MCF 10A (cell line): Measurements from ENCODE around the gene KRTAP9-3. TPM values are rescaled to one million over a fixed set of nuclear protein-coding genes. Genes with fewer than 3 reads are reported as not detected.
"Not testable (repeated sequence)": the region's sequence is repeated elsewhere in the genome, so short reads cannot be mapped to it uniquely, and the experiment has no call there.

Source experiments
- BruUV-seq: library from RNA; stranded (reverse); fragments of 400-500 nt; replicated peaks from 2 replicates; lab custom pipeline; 2021; lab: Mats Ljungman, UMichigan
- CTCF ChIA-PET: fragments of 300-600 bp; sonication (Branson Sonifier 250); formaldehyde crosslinking; extraction: SDS; loops from one replicate; lab custom pipeline; 2021; ENCODE audit warnings: antibody characterized with exemption, inconsistent platforms; lab: Yijun Ruan, JAX
- POLR2A ChIA-PET: fragments of 300-600, 350-650 bp; sonication (Branson Sonifier 250); formaldehyde crosslinking; extraction: SDS; loops from one replicate; lab custom pipeline; 2020; ENCODE audit warnings: antibody characterized with exemption, inconsistent platforms; lab: Yijun Ruan, JAX
- DNase-seq: peaks from one replicate; pipeline ENCODE4 v3.0.0-alpha.2; 2018; ENCODE audit not compliant: unreplicated experiment
- H3K27ac Mint-ChIP-seq: one replicate; pipeline ENCODE4 v1.8.0; 2022; ENCODE audit warnings: mild to moderate bottlenecking, low read depth, mixed read lengths; ENCODE audit not compliant: unreplicated experiment
- H3K27me3 Mint-ChIP-seq: one replicate; pipeline ENCODE4 v1.8.0; 2022; ENCODE audit warnings: mixed read lengths; ENCODE audit not compliant: insufficient read depth, unreplicated experiment
- H3K36me3 Mint-ChIP-seq: one replicate; pipeline ENCODE4 v1.8.0; 2022; ENCODE audit warnings: mild to moderate bottlenecking, moderate library complexity, mixed read lengths; ENCODE audit not compliant: insufficient read depth, unreplicated experiment
- H3K4me1 Mint-ChIP-seq: one replicate; pipeline ENCODE4 v1.8.0; 2022; ENCODE audit warnings: mixed read lengths; ENCODE audit not compliant: insufficient read depth, unreplicated experiment
- H3K4me3 Mint-ChIP-seq: one replicate; pipeline ENCODE4 v1.8.0; 2022; ENCODE audit warnings: mild to moderate bottlenecking, moderate library complexity, mixed read lengths; ENCODE audit not compliant: unreplicated experiment
- H3K9me3 Mint-ChIP-seq: one replicate; pipeline ENCODE4 v1.8.0; 2022; ENCODE audit warnings: mixed read lengths; ENCODE audit not compliant: unreplicated experiment
- intact Hi-C: fragments of 100-400 bp; cut with micrococcal nuclease; formaldehyde crosslinking; loops from 2 replicates; pipeline ENCODE4 v1.14.1; 2022
- total RNA-seq: library from RNA; stranded (reverse); gene quantifications from 2 replicates; pipeline ENCODE4 v1.2.3, GENCODE V29; 2022
- TF ChIP-seq, protein P1 (sequence below): fragments of 200-600 bp; IDR thresholded peaks from one replicate; pipeline ENCODE4 v1.8.0; 2022; ENCODE audit warnings: antibody characterized with exemption, mild to moderate bottlenecking; ENCODE audit not compliant: unreplicated experiment

KRTAP9-3 gene
- total RNA-seq, 1 experiment from 2014 or later: not detected

DNA sequence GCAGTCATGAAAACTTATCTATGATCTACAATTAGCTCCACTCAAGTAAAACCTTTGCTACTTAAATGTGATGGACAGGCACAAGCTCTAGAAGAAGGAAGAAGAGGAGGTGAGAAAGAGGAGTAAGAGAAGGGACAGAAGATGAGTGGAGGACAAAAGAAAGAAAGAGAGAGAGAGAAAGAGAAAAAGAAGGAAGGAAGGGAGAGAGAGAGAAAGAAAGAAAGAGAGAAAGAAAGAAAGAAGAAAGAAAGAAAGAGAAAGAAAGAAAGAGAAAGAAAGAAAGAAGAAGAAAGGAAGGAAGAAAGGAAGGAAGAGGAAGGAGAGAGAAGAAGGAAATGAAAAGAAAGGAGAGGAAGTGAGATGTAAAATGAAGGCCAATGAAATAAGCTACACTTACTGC, 2.2 kb upstream of the KRTAP9-3 start:
- no TSS peak for BruUV-seq
- ChIA-PET CTCF (no interaction called here), POLR2A (interaction anchor here (0.5 kb wide), 1 partner anchor 596 kb away, joined by 4 read pairs; no protein-coding TSS in a partner anchor)
- Mint-ChIP-seq H3K9me3 (no peaks in the 10 kb centered on the region), H3K27ac (no peak overlapping the region), H3K36me3 (no peaks in the 10 kb centered on the region), H3K4me1 (no peaks in the 10 kb centered on the region), H3K4me3 (no peak overlapping the region), H3K27me3 (peaks cover 64% of the 10 kb centered on the region)
- TF ChIP-seq, protein P1, sequence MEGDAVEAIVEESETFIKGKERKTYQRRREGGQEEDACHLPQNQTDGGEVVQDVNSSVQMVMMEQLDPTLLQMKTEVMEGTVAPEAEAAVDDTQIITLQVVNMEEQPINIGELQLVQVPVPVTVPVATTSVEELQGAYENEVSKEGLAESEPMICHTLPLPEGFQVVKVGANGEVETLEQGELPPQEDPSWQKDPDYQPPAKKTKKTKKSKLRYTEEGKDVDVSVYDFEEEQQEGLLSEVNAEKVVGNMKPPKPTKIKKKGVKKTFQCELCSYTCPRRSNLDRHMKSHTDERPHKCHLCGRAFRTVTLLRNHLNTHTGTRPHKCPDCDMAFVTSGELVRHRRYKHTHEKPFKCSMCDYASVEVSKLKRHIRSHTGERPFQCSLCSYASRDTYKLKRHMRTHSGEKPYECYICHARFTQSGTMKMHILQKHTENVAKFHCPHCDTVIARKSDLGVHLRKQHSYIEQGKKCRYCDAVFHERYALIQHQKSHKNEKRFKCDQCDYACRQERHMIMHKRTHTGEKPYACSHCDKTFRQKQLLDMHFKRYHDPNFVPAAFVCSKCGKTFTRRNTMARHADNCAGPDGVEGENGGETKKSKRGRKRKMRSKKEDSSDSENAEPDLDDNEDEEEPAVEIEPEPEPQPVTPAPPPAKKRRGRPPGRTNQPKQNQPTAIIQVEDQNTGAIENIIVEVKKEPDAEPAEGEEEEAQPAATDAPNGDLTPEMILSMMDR: no peak
- intact Hi-C loops: no loop called here
- no peak for DNase-seq

DNA sequence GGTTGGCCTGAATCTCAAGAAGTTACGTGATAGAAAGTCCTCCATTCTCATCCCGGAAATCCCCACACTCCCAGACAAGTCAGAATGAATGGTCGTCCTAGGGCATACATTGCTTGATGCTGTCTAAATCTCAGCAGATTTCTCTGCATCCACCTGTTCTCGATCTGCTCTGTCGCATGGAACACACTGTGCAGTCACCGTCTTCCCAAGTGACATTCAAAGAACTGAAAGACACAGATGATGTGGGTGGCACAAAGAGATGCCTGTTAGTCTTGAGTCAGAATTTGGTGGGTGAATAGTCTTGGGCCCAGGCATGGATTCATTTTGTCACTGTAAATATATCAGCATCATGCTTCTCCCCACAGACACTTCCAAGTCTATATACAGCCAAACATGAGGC, 518 bp upstream of the KRTAP9-3 start:
- no peaks in the 10 kb centered on the region for H3K9me3 Mint-ChIP-seq
- ChIA-PET POLR2A (no interaction called here), CTCF (no interaction called here)
- peaks cover 77% of the 10 kb centered on the region for H3K27me3 Mint-ChIP-seq
- TF ChIP-seq, protein P1: no peak
- H3K4me1 Mint-ChIP-seq: no peaks in the 10 kb centered on the region
- no peak for DNase-seq
- H3K27ac Mint-ChIP-seq: no peak overlapping the region
- intact Hi-C loops: no loop called here
- H3K4me3 Mint-ChIP-seq: no peak overlapping the region
- H3K36me3 Mint-ChIP-seq: no peaks in the 10 kb centered on the region
- BruUV-seq: no TSS peak

DNA sequence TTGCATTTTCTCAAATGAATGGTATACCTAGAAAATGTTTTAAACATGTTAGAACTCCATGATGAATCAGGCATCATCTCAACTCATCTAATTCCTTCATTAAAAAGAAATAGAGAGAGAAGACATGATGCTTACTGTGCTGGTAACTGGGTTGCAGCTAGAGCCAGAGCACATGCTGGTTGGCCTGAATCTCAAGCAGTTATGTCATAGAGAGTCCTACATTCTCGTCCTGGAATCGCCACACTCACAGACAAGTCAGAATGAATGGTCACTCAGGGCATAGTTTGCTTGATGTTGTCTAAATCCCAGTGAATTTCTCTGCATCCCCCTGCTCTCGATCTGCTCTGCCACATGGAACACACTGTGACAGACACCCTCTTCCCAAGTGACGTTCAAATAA, 4.9 kb downstream of the KRTAP9-3 start:
- peaks cover 68% of the 10 kb centered on the region for H3K27me3 Mint-ChIP-seq
- CTCF ChIA-PET, H3K9me3 Mint-ChIP-seq, BruUV-seq, H3K4me1 Mint-ChIP-seq, DNase-seq, intact Hi-C loops, H3K27ac Mint-ChIP-seq, H3K4me3 Mint-ChIP-seq, POLR2A ChIA-PET, H3K36me3 Mint-ChIP-seq: not testable (repeated sequence)

DNA sequence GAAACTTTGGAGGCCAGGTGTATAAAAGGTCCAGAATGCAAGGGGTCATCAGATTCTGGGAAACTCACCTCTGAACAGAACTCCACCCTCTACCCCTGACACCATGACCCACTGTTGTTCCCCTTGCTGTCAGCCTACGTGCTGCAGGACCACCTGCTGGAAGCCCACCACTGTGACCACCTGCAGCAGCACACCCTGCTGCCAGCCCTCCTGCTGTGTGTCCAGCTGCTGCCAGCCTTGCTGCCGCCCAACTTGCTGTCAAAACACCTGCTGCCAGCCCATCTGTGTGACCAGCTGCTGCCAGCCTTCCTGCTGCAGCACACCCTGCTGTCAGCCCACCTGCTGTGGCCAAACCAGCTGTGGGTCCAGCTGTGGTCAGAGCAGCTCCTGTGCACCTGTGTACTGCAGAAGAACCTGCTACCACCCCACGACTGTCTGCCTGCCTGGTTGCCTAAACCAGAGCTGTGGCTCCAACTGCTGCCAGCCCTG, 5.7 kb downstream of the KRTAP9-3 start, which contains the start of gene KRTAP9-8:
Gene KRTAP9-8 (plus strand): TSS at position 51 of the 489 bp plus-strand sequence. CDS start 53 bp downstream, at position 104.
- H3K27me3 Mint-ChIP-seq: peaks cover 67% of the 10 kb centered on the region
- H3K4me1 Mint-ChIP-seq, H3K9me3 Mint-ChIP-seq, intact Hi-C loops, H3K27ac Mint-ChIP-seq, CTCF ChIA-PET, DNase-seq, BruUV-seq, H3K4me3 Mint-ChIP-seq, H3K36me3 Mint-ChIP-seq: not testable (repeated sequence)
- POLR2A ChIA-PET: interaction anchor here (0.7 kb wide), 1 partner anchor 221 kb away, joined by 3 read pairs; no protein-coding TSS in a partner anchor

DNA sequence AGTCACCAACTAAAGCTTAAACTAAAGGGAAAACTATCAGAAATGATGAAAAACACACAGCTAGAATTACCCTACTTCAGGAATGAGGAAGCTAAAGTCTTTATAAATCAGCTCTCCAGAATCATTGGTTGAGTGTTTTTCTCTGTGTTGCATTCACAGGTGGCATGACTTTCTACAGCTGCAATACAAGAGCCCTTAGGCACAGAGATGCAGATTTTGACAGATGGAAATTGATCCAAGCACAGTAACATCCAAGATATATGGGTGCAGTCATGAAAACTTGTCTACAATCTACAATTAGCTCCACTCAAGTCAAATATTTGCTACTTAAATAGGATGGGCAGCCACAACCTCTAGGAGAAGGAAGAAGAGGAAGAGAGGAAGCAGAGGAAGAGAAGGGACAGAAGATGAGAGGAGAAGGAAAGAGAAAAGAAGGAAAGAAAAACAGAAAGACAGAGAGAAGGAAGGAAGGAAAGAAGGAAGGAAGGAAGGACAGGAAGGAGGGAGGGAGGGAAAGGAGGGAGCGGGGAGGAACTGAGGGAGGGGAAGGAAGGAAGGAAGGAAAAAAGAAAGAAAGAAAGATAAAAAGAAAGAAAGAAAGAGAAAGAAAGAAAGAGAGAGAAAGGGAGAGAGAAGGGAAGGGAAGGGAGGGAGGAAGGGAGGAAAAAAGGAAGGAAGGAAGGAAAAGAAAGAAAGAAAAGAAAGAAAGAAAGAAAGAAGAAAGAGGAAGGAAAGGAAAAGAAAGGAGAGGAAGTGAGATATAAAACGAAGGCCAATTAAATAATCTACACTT, 14.9 kb downstream of the KRTAP9-3 start:
- H3K27me3 Mint-ChIP-seq: peaks cover 70% of the 10 kb centered on the region
- H3K36me3 Mint-ChIP-seq, H3K27ac Mint-ChIP-seq, POLR2A ChIA-PET, BruUV-seq, H3K4me3 Mint-ChIP-seq, intact Hi-C loops, H3K4me1 Mint-ChIP-seq, H3K9me3 Mint-ChIP-seq, DNase-seq: not testable (repeated sequence)
- CTCF ChIA-PET: interaction anchor here (0.6 kb wide), 1 partner anchor 102 kb away, joined by 3 read pairs; no protein-coding TSS in a partner anchor

DNA sequence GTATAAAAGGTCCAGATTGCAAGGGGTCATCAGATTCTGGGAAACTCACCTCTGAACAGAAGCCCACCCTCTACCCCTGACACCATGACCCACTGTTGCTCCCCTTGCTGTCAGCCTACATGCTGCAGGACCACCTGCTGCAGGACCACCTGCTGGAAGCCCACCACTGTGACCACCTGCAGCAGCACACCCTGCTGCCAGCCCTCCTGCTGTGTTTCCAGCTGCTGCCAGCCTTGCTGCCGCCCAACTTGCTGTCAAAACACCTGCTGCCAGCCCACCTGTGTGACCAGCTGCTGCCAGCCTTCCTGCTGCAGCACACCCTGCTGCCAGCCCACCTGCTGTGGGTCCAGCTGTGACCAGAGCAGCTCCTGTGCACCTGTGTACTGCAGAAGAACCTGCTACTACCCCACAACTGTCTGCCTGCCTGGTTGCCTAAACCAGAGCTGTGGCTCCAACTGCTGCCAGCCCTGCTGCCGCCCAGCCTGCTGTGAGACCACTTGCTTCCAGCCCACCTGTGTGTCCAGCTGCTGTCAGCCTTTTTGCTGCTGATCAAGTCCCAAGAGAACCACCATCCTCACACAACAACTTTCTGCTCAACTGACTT, 17.5 kb downstream of the KRTAP9-3 start, which contains the start of gene KRTAP9-4:
Gene KRTAP9-4 (plus strand): TSS at position 51 of the 604 bp plus-strand sequence. CDS start 34 bp downstream, at position 85.
- H3K4me3 Mint-ChIP-seq, POLR2A ChIA-PET, DNase-seq, CTCF ChIA-PET, BruUV-seq, intact Hi-C loops, H3K4me1 Mint-ChIP-seq, H3K27ac Mint-ChIP-seq, H3K36me3 Mint-ChIP-seq, H3K9me3 Mint-ChIP-seq: not testable (repeated sequence)
- peaks cover 75% of the 10 kb centered on the region for H3K27me3 Mint-ChIP-seq
